HG03520 (cell line): ENCODE measurements around the gene WNK1.

ENCODE experiments used
- ATAC-seq: cut with Tn5 transposase; IDR thresholded peaks from one replicate; pipeline ENCODE4 v1.9.1; 2021; ENCODE audit warnings: mild to moderate bottlenecking, moderate library complexity; ENCODE audit not compliant: unreplicated experiment

Gene WNK1

GRCh38 chr12:851913-852312 lies 99.5 kb downstream of the WNK1 start:
- no peak for ATAC-seq

GRCh38 chr12:852864-853263 lies 100.5 kb downstream of the WNK1 start:
- no peak for ATAC-seq

- ATAC-seq, result no peak
Observed at GRCh38 chr12:857611-858010, 105.2 kb downstream of the WNK1 start.

DNA sequence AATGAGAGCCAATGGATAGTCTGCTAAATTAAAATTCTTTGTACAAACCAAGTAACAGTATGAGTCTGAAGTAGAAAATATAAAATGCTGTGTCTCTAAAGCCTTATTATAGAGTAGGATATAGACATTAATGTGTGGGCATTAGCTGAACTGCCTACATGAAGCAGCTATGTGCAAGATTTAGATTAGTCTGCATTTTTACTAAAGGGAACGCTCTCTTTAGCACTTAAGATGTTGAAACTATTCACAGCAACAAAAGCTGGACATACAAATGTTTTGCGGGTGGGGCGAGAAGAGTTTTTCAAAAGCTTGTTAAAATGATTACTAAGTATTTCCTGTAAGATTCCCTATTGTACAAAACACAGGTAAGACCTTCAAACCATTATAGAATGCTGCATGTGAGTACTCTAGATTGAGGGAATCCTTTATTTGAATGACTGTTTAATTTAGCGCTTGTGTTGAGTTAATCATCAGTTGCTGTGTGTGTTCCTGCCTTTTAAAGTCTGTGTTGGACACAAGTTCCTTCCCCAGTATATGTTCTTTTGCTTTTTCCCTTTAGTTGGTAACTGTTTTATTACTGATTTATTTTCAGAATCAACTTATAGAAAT lies 110.0 kb downstream of the WNK1 start:
- ATAC-seq, result no peak

DNA sequence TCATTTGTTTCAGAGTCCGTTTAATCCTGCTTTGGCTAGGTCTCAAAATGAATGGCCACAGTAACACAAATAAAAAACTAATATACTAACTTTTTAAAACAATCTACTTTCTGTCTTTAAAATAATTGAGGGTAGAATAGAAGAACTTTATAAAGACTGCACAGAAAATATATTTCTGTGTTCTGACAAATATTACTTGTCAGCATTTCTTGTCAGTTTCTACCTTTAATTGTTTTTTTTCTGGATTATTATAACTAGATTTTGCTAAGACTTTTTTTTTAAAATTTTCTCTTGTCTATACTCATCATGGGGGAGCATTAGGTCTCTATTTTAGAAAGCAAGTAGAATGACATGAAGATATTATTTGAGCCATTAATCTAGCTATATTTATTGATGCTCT lies 110.9 kb downstream of the WNK1 start:
- no peak for ATAC-seq

DNA sequence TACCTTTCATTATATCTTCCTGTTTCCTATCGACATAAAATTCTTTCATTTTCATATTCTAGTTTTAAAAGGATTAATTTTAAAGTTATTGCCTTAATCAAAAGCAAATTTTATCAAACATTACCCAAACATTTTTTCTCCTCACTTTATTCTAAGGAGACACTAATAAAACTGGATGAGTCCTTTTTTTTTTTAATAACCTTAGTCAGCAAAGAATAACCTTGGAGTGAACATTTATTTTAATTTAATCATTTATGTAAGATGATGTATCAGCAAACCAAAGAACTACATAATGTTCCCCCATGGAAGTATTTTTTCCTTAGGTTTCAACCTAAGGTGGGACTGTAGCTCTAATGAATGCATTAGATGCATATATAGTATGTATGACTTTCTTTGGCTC lies 113.2 kb downstream of the WNK1 start:
- ATAC-seq, result no peak

DNA sequence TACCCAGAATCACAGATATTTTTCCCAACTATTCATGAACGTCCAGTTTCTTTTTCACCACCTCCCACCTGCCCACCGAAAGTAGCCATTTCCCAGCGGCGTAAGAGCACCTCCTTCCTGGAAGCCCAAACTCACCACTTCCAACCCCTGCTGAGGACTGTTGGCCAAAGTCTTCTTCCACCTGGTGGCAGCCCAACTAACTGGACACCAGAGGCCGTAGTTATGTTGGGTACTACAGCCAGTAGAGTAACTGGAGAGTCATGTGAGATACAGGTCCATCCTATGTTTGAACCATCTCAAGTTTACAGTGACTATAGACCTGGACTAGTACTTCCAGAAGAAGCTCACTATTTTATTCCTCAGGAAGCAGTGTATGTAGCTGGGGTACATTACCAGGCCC lies 115.5 kb downstream of the WNK1 start:
- ATAC-seq, result no peak

- no peak for ATAC-seq
Observed at GRCh38 chr12:868722-869121, 116.3 kb downstream of the WNK1 start.

DNA sequence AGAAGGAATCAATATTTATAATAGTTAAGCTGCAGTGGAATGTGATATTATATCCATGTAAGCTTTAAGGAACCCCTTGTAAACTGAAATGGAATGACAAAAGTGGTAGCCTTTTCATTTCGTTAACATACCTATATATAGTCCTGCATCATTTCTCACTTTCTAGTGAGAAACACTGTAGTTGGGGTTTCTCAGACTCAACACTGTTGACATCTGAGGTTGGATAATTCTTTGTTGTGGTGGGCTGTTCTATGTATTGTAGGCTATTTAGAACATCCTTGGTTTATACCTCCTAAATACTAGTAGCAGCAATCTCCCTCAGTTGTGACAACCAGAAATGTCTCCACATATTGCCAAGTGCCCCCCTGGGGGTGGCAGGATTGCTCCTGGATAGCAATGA lies 118.0 kb downstream of the WNK1 start:
- no peak for ATAC-seq

GRCh38 chr12:873954-874353 lies 121.6 kb downstream of the WNK1 start:
- ATAC-seq, result no peak

- ATAC-seq, result no peak
Observed at GRCh38 chr12:879641-880040, 127.3 kb downstream of the WNK1 start.

- no peak for ATAC-seq
Observed at GRCh38 chr12:880656-881055, 128.3 kb downstream of the WNK1 start.

- ATAC-seq, result no peak
Observed at GRCh38 chr12:884746-885414, 132.5 kb downstream of the WNK1 start.

GRCh38 chr12:885701-886100 lies 133.3 kb downstream of the WNK1 start:
- no peak for ATAC-seq

- no peak for ATAC-seq
Observed at GRCh38 chr12:886206-886605, 133.8 kb downstream of the WNK1 start.

- no peak for ATAC-seq
Observed at GRCh38 chr12:894226-894625, 141.8 kb downstream of the WNK1 start.

DNA sequence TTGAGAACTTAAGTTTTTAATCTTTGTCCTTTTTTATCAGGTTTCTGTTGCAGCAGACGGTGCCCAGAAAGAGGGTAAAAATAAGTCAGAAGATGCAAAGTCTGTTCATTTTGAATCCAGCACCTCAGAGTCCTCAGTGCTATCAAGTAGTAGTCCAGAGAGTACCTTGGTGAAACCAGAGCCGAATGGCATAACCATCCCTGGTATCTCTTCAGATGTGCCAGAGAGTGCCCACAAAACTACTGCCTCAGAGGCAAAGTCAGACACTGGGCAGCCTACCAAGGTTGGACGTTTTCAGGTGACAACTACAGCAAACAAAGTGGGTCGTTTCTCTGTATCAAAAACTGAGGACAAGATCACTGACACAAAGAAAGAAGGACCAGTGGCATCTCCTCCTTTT lies 143.7 kb downstream of the WNK1 start:
- no peak for ATAC-seq

DNA sequence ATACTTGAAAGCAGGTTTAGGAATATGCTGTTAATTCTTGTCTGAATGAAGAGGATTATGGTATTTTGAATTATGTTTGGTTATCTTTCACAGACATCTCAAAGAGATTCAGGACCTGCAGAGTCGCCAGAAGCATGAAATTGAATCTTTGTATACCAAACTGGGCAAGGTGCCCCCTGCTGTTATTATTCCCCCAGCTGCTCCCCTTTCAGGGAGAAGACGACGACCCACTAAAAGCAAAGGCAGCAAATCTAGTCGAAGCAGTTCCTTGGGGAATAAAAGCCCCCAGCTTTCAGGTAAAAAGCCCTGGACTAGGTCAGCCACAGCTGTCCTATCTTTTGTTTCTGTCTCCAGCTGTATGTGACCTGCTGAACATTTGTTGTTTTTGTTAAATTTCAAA lies 145.0 kb downstream of the WNK1 start:
- no peak for ATAC-seq

- ATAC-seq, result no peak
Observed at GRCh38 chr12:902581-902980, 150.2 kb downstream of the WNK1 start.

DNA sequence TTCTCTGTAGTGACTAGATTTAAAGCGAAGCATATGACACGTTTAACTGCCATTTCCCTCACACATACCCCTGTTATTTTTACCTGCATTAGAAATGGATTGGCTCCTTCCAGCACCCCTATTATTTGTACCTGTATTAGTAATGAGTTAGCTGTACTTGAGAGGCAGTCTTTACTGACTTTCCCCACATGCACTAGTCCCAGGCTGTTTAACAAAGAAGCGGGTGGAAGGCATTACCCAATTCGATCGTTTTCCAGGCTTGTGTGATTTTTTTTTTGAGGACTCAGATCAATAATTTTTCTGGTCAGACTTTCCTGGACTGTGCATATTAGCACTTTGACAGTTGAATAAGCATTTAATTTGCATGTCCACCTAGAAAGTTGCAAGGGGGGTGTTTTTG lies 150.7 kb downstream of the WNK1 start:
- no peak for ATAC-seq

DNA sequence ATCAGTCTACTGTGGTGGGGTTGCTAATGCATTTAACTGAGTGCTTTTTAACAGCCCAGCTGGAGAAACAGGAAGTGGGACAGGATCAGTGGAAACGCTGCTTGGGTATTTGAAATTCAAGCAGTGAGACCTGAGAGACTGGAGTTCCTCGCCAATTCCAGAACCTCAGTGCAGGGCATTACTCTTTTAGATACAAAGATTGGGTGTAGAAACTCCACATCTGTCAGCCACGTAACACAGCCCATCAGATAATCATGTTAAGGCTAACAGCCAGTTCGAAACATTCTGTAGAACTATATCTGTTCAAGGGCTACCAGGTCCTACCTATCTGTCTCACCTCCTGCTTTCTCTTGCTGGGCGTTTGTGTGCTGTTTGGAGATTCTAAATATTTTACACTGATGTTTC lies 151.6 kb downstream of the WNK1 start:
- ATAC-seq, result no peak

DNA sequence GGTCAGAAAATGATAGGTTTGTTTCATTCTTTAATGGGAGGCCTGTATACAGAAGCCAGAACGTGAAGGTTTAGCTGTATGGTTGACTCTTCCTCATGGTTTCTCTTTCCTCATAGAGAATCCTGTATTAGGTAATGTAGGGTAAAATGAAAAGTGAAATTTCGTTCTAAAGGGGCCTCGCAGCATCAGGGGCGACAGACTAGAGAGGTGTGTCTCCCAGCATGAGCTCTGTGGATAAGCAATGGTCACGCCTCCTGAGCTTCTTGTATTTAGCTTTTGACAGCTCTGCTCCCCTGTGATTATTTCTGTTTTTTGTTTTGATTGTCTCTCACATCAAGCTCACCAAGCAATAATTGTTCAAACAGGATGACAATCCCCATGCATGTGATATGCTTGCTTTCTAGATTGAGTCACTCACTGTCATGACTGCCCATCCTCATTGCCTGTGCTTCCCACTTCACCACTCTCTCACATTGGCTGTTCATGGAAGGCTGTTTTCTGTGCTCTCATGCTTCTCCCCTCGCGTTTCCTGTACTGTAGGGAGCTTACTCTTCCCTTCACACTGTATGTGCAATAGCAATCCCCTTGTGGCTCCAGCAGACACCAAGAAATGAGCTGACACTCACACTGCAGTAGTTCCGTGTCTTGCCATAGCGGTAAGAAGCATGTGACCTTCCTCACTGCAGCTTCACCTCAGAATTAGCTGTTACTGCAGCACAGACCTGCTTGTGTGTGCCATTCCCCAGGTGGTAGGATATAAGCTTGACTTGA lies 153.1 kb downstream of the WNK1 start:
- no peak for ATAC-seq
